ENCODE results near the gene KRTAP17-1. TPM values are rescaled to one million over a fixed set of nuclear protein-coding genes. Genes with fewer than 3 reads are reported as not detected.
"Not testable (repeated sequence)": the region's sequence is repeated elsewhere in the genome, so short reads cannot be mapped to it uniquely, and the experiment has no call there.

The KRTAP17-1 gene
- total and polyA plus RNA-seq, 3 experiments from 2014 or later = not detected

GRCh38 chr17:41347869-41348760 lies 32.6 kb upstream of the KRTAP17-1 start:
- Mint-ChIP-seq H3K27ac (peak overlapping the region in 2 of 8 donors; percentile 24 to 35), H3K4me3 (no peak overlapping the region), H3K9me3 (peaks cover 4 to 7% (median 5%) of the 10 kb centered on the region in 5 donors), H3K27me3 (peaks cover 6 to 7% of the 10 kb centered on the region in 2 donors), H3K36me3 (peaks cover 2 to 16% (median 3%) of the 10 kb centered on the region in 3 donors), H3K4me1 (peaks cover 20 to 34% (median 22%) of the 10 kb centered on the region in 3 donors)
- no peaks in the 10 kb centered on the region for H3K9me3 ChIP-seq (ENCODE audit: low read length)
- ChIA-PET POLR2A (no interaction called here), CTCF (interaction anchor here (0.7 to 1.5 kb wide), 8 partner anchors 8 to 314 kb away, joined by 3 to 5 read pairs (median 4); no protein-coding TSS in a partner anchor)
- no peaks in the 10 kb centered on the region for H3K27me3 ChIP-seq (ENCODE audit: insufficient read depth, low read length, poor library complexity, severe bottlenecking)
- peaks cover 14% of the 10 kb centered on the region for H3K4me1 ChIP-seq (ENCODE audit: insufficient read depth, low read length)
- DNase-seq = no peak
- H3K27ac ChIP-seq (ENCODE audit: low read depth, low read length) = no peak overlapping the region
- H3K36me3 ChIP-seq (ENCODE audit: insufficient read depth, low read length) = no peaks in the 10 kb centered on the region
- H3K4me3 ChIP-seq (ENCODE audit: low read length) = no peak overlapping the region

DNA sequence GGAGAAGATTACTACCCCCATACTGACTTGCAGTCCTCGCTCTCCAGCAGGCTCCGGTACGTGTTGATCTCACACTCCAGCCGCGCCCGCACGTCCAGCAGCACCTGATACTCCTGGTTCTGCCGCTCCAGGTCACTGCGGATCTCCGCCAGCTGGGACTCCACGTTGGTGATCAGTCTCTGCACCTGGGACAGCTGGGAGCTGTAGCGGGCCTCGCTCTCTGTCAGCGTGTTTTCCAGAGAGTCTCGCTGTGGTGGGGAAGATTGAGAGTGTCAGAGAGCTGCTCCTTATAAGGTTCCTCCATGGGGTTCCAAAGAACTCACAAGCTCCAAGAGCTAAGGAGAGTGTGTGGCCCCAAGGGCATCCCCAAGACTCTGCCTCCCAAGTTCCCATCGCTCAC lies 30.9 kb upstream of the KRTAP17-1 start:
- POLR2A ChIA-PET = interaction anchor here (0.6 kb wide), 1 partner anchor 156 kb away, joined by 3 read pairs; no protein-coding TSS in a partner anchor
- H3K36me3 ChIP-seq (ENCODE audit: insufficient read depth, low read length) = not testable (repeated sequence)
- CTCF ChIA-PET = interaction anchor here (0.7 kb wide), 1 partner anchor 24 kb away, joined by 3 read pairs; no protein-coding TSS in a partner anchor

GRCh38 chr17:41345992-41346391 lies 30.5 kb upstream of the KRTAP17-1 start:
- H3K9me3 ChIP-seq (ENCODE audit: low read length) = peaks cover 4% of the 10 kb centered on the region
- no peak overlapping the region for H3K27ac ChIP-seq (ENCODE audit: low read depth, low read length)
- H3K27me3 ChIP-seq (ENCODE audit: insufficient read depth, low read length, poor library complexity, severe bottlenecking) = no peaks in the 10 kb centered on the region
- ChIA-PET POLR2A (no interaction called here), CTCF (no interaction called here)
- Mint-ChIP-seq H3K27ac (peak overlapping the region in 1 of 8 donors; percentile 17), H3K9me3 (peaks cover 10 to 24% (median 16%) of the 10 kb centered on the region in 5 donors), H3K4me3 (no peak overlapping the region), H3K36me3 (peaks cover 3 to 24% (median 5%) of the 10 kb centered on the region in 3 donors), H3K4me1 (peaks cover 26 to 42% (median 31%) of the 10 kb centered on the region in 3 donors), H3K27me3 (no peaks in the 10 kb centered on the region)
- DNase-seq = no peak
- H3K36me3 ChIP-seq (ENCODE audit: insufficient read depth, low read length) = no peaks in the 10 kb centered on the region
- no peak overlapping the region for H3K4me3 ChIP-seq (ENCODE audit: low read length)
- peaks cover 20% of the 10 kb centered on the region for H3K4me1 ChIP-seq (ENCODE audit: insufficient read depth, low read length)

More for the DNA sequence above, 30.9 kb upstream of the KRTAP17-1 start:
- Mint-ChIP-seq H3K4me3 (peak overlapping the region in 1 of 7 donors; percentile 13), H3K9me3 (peaks cover 10 to 24% (median 16%) of the 10 kb centered on the region in 5 donors), H3K36me3 (peaks cover 3 to 24% (median 5%) of the 10 kb centered on the region in 3 donors), H3K4me1 (peaks cover 25 to 40% (median 27%) of the 10 kb centered on the region in 3 donors)
- not testable (repeated sequence) for H3K27me3 Mint-ChIP-seq; H3K27me3 ChIP-seq (ENCODE audit: insufficient read depth, low read length, poor library complexity, severe bottlenecking); H3K9me3 ChIP-seq (ENCODE audit: low read length); H3K4me3 ChIP-seq (ENCODE audit: low read length); DNase-seq; H3K27ac Mint-ChIP-seq; H3K27ac ChIP-seq (ENCODE audit: low read depth, low read length)
- peaks cover 20% of the 10 kb centered on the region for H3K4me1 ChIP-seq (ENCODE audit: insufficient read depth, low read length)

DNA sequence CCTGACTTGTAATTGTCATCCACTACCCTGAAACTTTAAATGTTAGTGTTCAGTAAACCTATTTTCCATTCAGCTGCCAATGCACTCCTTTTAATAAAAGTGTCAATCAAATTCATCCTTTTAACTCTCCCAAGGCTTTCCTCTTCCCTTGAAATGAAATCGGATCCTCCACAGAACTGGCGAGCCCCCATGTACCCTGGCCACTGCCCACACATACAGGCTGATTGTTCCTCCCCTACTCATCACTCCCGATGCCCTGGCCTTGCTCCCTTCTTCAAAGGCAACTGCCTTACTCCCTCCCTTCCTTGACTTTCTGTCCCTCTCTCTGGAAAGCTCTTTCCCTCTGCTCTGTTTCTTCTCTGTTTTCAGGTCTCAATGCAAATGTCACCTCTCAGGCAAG lies 27.5 kb upstream of the KRTAP17-1 start:
- CTCF ChIA-PET = interaction anchor here (0.7 to 1.8 kb wide), 3 partner anchors 21 to 320 kb away, joined by 3 to 7 read pairs (median 5); no protein-coding TSS in a partner anchor
- H3K27me3 Mint-ChIP-seq = no peaks in the 10 kb centered on the region
- H3K4me3 Mint-ChIP-seq = peak overlapping the region in 1 of 7 donors; percentile 34

DNA sequence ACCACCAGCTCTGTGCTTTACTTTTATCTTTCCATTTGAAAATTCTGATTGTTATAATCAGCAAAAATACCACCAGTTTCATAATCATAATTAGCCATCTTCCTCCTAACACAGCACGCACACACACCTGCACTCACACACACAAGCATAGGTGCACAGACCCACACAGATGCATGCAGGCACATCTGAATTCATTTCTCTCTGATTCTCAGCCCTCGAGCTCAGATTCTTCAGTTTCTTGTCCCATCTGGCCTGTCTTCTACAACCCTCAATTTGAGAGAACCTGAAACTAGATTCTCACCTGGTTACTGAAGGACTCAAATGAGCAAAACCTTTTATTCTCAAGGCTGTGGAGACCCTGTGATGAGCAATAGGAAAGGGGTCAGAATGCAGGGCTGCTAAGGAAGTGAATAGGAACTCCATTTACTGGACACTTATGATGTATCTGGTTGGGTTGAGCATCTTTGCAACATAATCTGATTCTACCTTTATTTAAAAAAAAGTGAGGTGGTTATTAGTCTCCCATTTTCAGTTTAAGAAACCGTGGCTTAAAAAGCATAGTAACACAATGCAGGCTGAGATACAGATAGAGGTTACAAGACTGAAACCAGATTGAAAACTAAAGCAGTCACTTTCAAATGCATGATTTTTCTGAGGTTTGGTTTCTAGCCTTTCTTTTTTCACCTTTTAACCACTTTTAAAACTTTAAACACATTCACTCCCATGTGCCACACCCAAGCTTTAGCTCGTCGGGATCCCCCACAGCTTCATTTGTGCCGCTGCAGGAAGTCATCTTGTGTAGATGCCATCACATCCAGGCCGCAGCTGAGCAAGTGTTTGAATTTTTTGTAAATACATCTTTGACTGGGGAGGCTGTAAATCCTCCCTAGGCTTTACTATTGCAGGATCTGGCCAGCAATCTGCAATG lies 25.7 kb upstream of the KRTAP17-1 start:
- POLR2A ChIA-PET = interaction anchor here (1.1 to 1.3 kb wide), 2 partner anchors 33 to 347 kb away, joined by 3 to 11 read pairs; partner anchors contain the start of gene EIF1
- Mint-ChIP-seq H3K27ac (peak overlapping the region; percentile 92 to 99 (median 98)), H3K4me1 (peaks cover 67 to 81% (median 73%) of the 10 kb centered on the region in 3 donors), H3K36me3 (peaks cover 3 to 24% (median 5%) of the 10 kb centered on the region in 3 donors), H3K27me3 (no peaks in the 10 kb centered on the region), H3K4me3 (peak overlapping the region; percentile 37 to 87 (median 75)), H3K9me3 (peaks cover 10 to 24% (median 16%) of the 10 kb centered on the region in 5 donors)
- CTCF ChIA-PET = interaction anchor here (0.9 to 2.5 kb wide), 3 partner anchors 32 to 322 kb away, joined by 3 to 7 read pairs (median 3); partner anchors contain the start of gene KRTAP16-1
- no peaks in the 10 kb centered on the region for H3K36me3 ChIP-seq (ENCODE audit: insufficient read depth, low read length)
- no peaks in the 10 kb centered on the region for H3K27me3 ChIP-seq (ENCODE audit: insufficient read depth, low read length, poor library complexity, severe bottlenecking)
- peak; percentile 37 to 87 (median 80) for DNase-seq
- peak overlapping the region; percentile 7 for H3K27ac ChIP-seq (ENCODE audit: low read depth, low read length)
- H3K4me1 ChIP-seq (ENCODE audit: insufficient read depth, low read length) = peaks cover 63% of the 10 kb centered on the region
- peak overlapping the region; percentile 25 for H3K4me3 ChIP-seq (ENCODE audit: low read length)
- peaks cover 4% of the 10 kb centered on the region for H3K9me3 ChIP-seq (ENCODE audit: low read length)

More for the DNA sequence above, 27.5 kb upstream of the KRTAP17-1 start:
- Mint-ChIP-seq H3K27ac (peak overlapping the region; percentile 21 to 98 (median 68)), H3K9me3 (peaks cover 10 to 24% (median 16%) of the 10 kb centered on the region in 5 donors), H3K36me3 (peaks cover 3 to 24% (median 5%) of the 10 kb centered on the region in 3 donors), H3K4me1 (peaks cover 56 to 71% (median 58%) of the 10 kb centered on the region in 3 donors)
- no peaks in the 10 kb centered on the region for H3K36me3 ChIP-seq (ENCODE audit: insufficient read depth, low read length)
- no peak for DNase-seq
- peaks cover 4% of the 10 kb centered on the region for H3K9me3 ChIP-seq (ENCODE audit: low read length)
- no peaks in the 10 kb centered on the region for H3K27me3 ChIP-seq (ENCODE audit: insufficient read depth, low read length, poor library complexity, severe bottlenecking)
- no peak overlapping the region for H3K4me3 ChIP-seq (ENCODE audit: low read length)
- no peak overlapping the region for H3K27ac ChIP-seq (ENCODE audit: low read depth, low read length)
- H3K4me1 ChIP-seq (ENCODE audit: insufficient read depth, low read length) = peaks cover 47% of the 10 kb centered on the region
- POLR2A ChIA-PET = no interaction called here

- Mint-ChIP-seq H3K27me3 (no peaks in the 10 kb centered on the region), H3K27ac (peak overlapping the region; percentile 92 to 99 (median 98)), H3K9me3 (peaks cover 10 to 24% (median 16%) of the 10 kb centered on the region in 5 donors), H3K4me3 (peak overlapping the region; percentile 2 to 87 (median 75)), H3K36me3 (peaks cover 3 to 24% (median 5%) of the 10 kb centered on the region in 3 donors), H3K4me1 (peaks cover 74 to 84% (median 80%) of the 10 kb centered on the region in 3 donors)
- Histone ChIP-seq H3K9me3 (ENCODE audit: low read length) (peaks cover 4% of the 10 kb centered on the region), H3K4me1 (ENCODE audit: insufficient read depth, low read length) (peaks cover 70% of the 10 kb centered on the region), H3K27ac (ENCODE audit: low read depth, low read length) (no peak overlapping the region), H3K36me3 (ENCODE audit: insufficient read depth, low read length) (no peaks in the 10 kb centered on the region), H3K27me3 (ENCODE audit: insufficient read depth, low read length, poor library complexity, severe bottlenecking) (no peaks in the 10 kb centered on the region), H3K4me3 (ENCODE audit: low read length) (no peak overlapping the region)
- ChIA-PET CTCF (interaction anchor here (1.0 to 2.5 kb wide), 4 partner anchors 8 to 322 kb away, joined by 3 to 7 read pairs (median 4); partner anchors contain the start of genes KRT33A and KRTAP16-1), POLR2A (no interaction called here)
- no peak for DNase-seq
These were observed 25.0 kb upstream of the KRTAP17-1 start for GRCh38 chr17:41340494-41340893.

DNA sequence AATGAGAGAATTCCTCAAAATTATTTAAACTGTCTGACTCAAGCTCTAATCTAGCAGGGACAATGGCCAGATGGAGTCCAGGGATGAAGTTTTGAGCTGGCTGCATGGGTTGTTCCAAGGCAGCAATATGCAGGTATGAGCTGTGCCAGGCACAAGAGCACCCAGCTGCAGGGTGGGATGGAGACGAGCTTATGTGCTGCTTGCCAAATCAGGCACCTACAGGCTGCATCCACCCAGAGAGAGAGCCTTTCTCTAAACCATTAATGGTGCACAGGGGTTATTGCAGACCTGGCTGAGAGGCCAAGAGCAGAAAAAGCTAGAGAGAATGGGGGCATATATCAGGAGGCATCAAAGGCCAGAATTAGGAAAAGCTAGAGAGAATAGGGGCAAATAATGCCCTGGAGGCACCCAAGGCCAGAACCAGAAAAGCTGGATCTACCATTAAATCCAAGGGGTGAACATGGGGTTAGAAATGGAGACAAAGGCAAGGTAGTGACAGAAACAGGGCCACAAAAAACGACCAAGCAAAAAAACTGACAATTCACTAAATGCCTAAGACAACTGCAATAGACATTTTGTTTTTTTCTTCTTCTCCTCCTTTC lies 24.2 kb upstream of the KRTAP17-1 start:
- H3K27me3 Mint-ChIP-seq = no peaks in the 10 kb centered on the region
- CTCF ChIA-PET = interaction anchor here (1.0 to 2.5 kb wide), 6 partner anchors 9 to 323 kb away, joined by 3 to 7 read pairs (median 4); partner anchors contain the start of genes KRT33A and KRTAP16-1
- peaks cover 4% of the 10 kb centered on the region for H3K9me3 ChIP-seq (ENCODE audit: low read length)
- DNase-seq = no peak
- H3K4me3 Mint-ChIP-seq = peak overlapping the region; percentile 40 to 87 (median 75)
- H3K36me3 Mint-ChIP-seq = peaks cover 3 to 24% (median 5%) of the 10 kb centered on the region in 3 donors
- H3K36me3 ChIP-seq (ENCODE audit: insufficient read depth, low read length) = no peaks in the 10 kb centered on the region
- peak overlapping the region; percentile 21 for H3K4me3 ChIP-seq (ENCODE audit: low read length)
- peak overlapping the region; percentile 54 for H3K27ac ChIP-seq (ENCODE audit: low read depth, low read length)
- H3K4me1 ChIP-seq (ENCODE audit: insufficient read depth, low read length) = peaks cover 78% of the 10 kb centered on the region
- H3K9me3 Mint-ChIP-seq = peaks cover 10 to 24% (median 16%) of the 10 kb centered on the region in 5 donors
- H3K4me1 Mint-ChIP-seq = peaks cover 82 to 92% (median 88%) of the 10 kb centered on the region in 3 donors
- H3K27me3 ChIP-seq (ENCODE audit: insufficient read depth, low read length, poor library complexity, severe bottlenecking) = no peaks in the 10 kb centered on the region
- POLR2A ChIA-PET = no interaction called here
- H3K27ac Mint-ChIP-seq = peak overlapping the region; percentile 92 to 99 (median 98)
